ENCODE data around the gene AKAP6.

DNA sequence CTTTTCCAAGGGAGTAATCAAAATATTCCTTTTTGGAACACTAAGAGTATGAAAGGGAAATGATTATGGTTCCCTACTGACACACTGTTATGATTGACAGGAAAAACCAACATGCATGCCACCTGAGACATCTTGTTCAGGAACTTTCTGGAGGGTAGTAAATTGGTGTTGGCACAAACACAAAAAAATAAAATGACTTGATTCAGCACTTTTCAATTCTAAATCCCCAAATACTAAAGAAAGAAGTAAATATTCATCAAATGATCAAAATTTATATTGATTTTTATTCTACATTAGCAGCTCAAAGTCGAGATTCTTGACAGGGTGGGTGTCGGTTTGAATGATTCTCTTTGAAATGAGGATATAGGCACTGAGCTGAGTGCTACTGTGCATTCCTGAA is 338.2 kb downstream of the AKAP6 start:
- TF ChIP-seq EZH2 (IDR thresholded peaks at IDR 0.05; ENCODE audit: borderline replicate concordance, low read length) (no peak), CTCF (IDR thresholded peaks at IDR 0.05; ENCODE audit: low read length) (no peak)
